OCI-LY3 (cell line): ENCODE measurements around the gene MOCS3.

Experiments
- EZH2phosphoT487 ChIP-seq: fragments of 200-600 bp; shearing (Covaris generic); IDR thresholded peaks from 2 replicates; pipeline ENCODE4 v1.6.1; 2018; ENCODE audit warnings: antibody characterized with exemption, mixed run types, low read depth
- TF ChIP-seq, protein P1 (sequence below): fragments of 200-600, 300-600 bp; sonication (generic); IDR thresholded peaks from 2 replicates; pipeline ENCODE4 v1.5.1; 2014; ENCODE audit warnings: antibody characterized with exemption, low read length, low read depth

DNA sequence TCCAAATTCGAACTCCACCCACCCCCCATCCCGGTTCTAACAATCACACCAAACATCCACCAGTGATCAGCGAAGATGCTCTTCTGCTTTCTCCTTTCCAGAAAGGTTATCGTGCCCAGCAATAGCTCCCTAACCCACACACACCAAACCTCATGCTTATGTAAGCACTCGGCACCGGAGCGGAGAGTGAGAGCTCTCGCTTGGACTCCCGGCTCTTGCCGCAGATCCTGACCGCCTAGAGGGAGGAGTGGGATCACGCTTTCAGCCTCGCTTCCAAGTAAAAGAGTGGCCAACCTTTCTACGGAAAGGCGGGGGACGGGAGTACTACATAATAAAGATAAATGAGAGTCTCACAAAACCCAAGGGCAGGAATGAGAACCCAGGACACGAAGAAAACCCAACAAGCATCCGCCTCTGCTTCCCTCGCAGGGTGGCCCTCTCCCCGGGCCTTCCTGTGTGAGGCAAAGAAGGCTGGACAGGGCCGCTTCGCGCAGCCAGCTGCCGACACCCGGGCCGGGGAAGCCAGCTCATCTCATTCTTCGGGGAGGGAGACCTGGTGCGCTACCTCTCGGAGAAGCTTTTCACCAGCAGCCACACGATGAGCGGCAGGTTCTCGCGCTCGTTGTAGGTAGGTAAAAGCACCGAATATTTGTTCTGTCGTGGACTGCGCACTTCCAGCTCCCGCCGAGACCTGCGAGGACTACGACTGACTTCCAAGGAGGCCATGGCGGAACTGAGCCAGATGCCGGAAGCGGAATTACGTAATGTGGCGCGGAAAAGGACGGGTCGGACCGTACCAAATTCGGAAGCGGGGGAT lies 612 bp upstream of the MOCS3 start, which contains the start of gene DPM1:
- TF ChIP-seq, protein P1, sequence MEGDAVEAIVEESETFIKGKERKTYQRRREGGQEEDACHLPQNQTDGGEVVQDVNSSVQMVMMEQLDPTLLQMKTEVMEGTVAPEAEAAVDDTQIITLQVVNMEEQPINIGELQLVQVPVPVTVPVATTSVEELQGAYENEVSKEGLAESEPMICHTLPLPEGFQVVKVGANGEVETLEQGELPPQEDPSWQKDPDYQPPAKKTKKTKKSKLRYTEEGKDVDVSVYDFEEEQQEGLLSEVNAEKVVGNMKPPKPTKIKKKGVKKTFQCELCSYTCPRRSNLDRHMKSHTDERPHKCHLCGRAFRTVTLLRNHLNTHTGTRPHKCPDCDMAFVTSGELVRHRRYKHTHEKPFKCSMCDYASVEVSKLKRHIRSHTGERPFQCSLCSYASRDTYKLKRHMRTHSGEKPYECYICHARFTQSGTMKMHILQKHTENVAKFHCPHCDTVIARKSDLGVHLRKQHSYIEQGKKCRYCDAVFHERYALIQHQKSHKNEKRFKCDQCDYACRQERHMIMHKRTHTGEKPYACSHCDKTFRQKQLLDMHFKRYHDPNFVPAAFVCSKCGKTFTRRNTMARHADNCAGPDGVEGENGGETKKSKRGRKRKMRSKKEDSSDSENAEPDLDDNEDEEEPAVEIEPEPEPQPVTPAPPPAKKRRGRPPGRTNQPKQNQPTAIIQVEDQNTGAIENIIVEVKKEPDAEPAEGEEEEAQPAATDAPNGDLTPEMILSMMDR: no peak
- no peak for TF ChIP-seq EZH2phosphoT487
